ENCODE results near the gene MARK3. TPM values are rescaled to one million over a fixed set of nuclear protein-coding genes. Genes with fewer than 3 reads are reported as not detected.

MARK3 gene
- total RNA-seq, 1 experiment from 2014 or later = 72.5 TPM

- intact Hi-C loops (cut with micrococcal nuclease) = no loop called here
- TF ChIP-seq RAD21 (IDR thresholded peaks at IDR 0.05; ENCODE audit: low read depth) = no peak
- TF ChIP-seq CEBPB (IDR thresholded peaks at IDR 0.05; ENCODE audit: low read depth) = no peak
- TF ChIP-seq REST (IDR thresholded peaks at IDR 0.05; ENCODE audit: low read depth) = no peak
- TF ChIP-seq EZH2 (IDR thresholded peaks at IDR 0.05) = no peak
- no peak for TF ChIP-seq EZH2phosphoT487 (IDR thresholded peaks at IDR 0.05; ENCODE audit: borderline replicate concordance)
- no peak for TF ChIP-seq EGR1 (IDR thresholded peaks at IDR 0.05; ENCODE audit: low read depth)
- TF ChIP-seq ZFX (IDR thresholded peaks at IDR 0.05) = no peak
- no peak for TF ChIP-seq CTCF (IDR thresholded peaks at IDR 0.05 in 2 of 3, conservative IDR thresholded peaks at IDR 0.05 in 1 of 3; ENCODE audit: borderline replicate concordance in 1 of 3, insufficient read depth in 1 of 3, low read depth in 2 of 3, low read length in 2 of 3)
- no peak for TF ChIP-seq ELF1 (IDR thresholded peaks at IDR 0.05; ENCODE audit: borderline replicate concordance, low read depth)
- no peak for TF ChIP-seq ZBTB33 (IDR thresholded peaks at IDR 0.05; ENCODE audit: extremely low read depth, insufficient replicate concordance, low read length)
- TF ChIP-seq ZNF274 (IDR thresholded peaks at IDR 0.05; ENCODE audit: low read depth, low read length) = no peak
- TF ChIP-seq ATF3 (IDR thresholded peaks at IDR 0.05) = no peak
- TF ChIP-seq JUND (IDR thresholded peaks at IDR 0.05) = no peak
- TF ChIP-seq SIN3A (IDR thresholded peaks at IDR 0.05; ENCODE audit: low read depth) = no peak
- no peak for TF ChIP-seq POLR2AphosphoS5 (IDR thresholded peaks at IDR 0.05; ENCODE audit: low read depth, low read length)
- TF ChIP-seq MAX (IDR thresholded peaks at IDR 0.05) = no peak
- no peak for TF ChIP-seq SRF (IDR thresholded peaks at IDR 0.05; ENCODE audit: low read depth)
Measured at GRCh38 chr14:103545219-103545914, 160.2 kb downstream of the MARK3 start.

More at GRCh38 chr14:103545219-103545914, 160.2 kb downstream of the MARK3 start:
- BruUV-seq (replicated peaks) = no TSS peak
- no peak for DNase-seq (ENCODE audit: low read depth, low spot score)
- H3K27me3 ChIP-seq (ENCODE audit: insufficient read depth, low read length) = no peaks in the 10 kb centered on the region
- ChIA-PET POLR2A (interaction anchor here (2.6 kb wide), 1 partner anchor 24 kb away, joined by 12 read pairs; no protein-coding TSS in a partner anchor), RAD21 (ENCODE audit: low non-redundant PET in 1 of 2, low total read pairs in 2 of 2, uncharacterized antibody in 2 of 2, unreplicated experiment in 2 of 2) (no interaction called here), CTCF (interaction anchor here (1.2 to 3.1 kb wide), 2 partner anchors 24 to 27 kb away, joined by 5 to 38 read pairs; no protein-coding TSS in a partner anchor)
- peaks cover 24 to 32% of the 10 kb centered on the region in 2 experiments for H3K4me1 ChIP-seq (ENCODE audit: control insufficient read depth in 1 of 2, insufficient read depth in 2 of 2, low read length in 2 of 2)
- H3K9ac ChIP-seq (ENCODE audit: low read length) = no peak overlapping the region
- H3K9me2 ChIP-seq (ENCODE audit: insufficient read depth) = no peaks in the 10 kb centered on the region
- H3K27ac ChIP-seq (ENCODE audit: low read depth, low read length) = no peak overlapping the region
- H3K4me3 ChIP-seq (replicated peaks in 1 of 2; ENCODE audit: low read depth in 1 of 2, low read length in 2 of 2) = no peak overlapping the region
- ATAC-seq = no peak
- no peaks in the 10 kb centered on the region for H4K20me1 ChIP-seq (ENCODE audit: insufficient read depth)
- no peaks in the 10 kb centered on the region for H3K36me3 ChIP-seq (ENCODE audit: control insufficient read depth in 1 of 2, insufficient read depth in 2 of 2, low read length in 2 of 2)
- H3K79me2 ChIP-seq (ENCODE audit: insufficient read depth, low read length) = no peaks in the 10 kb centered on the region
- H3K4me2 ChIP-seq (ENCODE audit: low read length) = no peak overlapping the region
- no peak overlapping the region for H2AFZ ChIP-seq (ENCODE audit: low read depth, low read length, poor library complexity, severe bottlenecking)
- no peaks in the 10 kb centered on the region for H3K9me3 ChIP-seq (ENCODE audit: control insufficient read depth in 1 of 2, insufficient read depth in 1 of 2, low read depth in 1 of 2, low read length in 2 of 2)
